HG03565 (cell line): ENCODE results near the gene PXT1.

Experiments
- ATAC-seq: cut with Tn5 transposase; IDR thresholded peaks from one replicate; pipeline ENCODE4 v1.9.1; 2021; ENCODE audit warnings: mild to moderate bottlenecking, moderate library complexity; ENCODE audit not compliant: unreplicated experiment

PXT1 gene

DNA sequence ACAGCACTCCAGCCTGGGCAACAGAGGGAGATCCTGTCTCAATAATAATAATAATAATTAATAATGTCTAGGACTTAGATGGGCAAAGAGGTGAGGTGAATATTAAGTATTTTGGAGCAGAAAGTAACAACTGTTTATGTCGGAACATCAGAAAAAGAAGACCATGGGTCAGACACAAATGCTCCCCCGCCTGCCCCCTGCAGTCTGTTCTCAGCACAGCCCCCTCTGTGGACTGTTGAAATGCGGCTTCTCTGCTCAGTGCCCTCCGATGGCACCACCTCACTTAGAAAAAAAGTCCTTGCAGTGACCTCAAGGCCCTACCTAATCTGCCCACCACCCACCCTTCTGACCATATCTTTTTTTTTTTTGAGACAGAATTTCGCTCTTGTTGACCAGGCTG, 50.0 kb downstream of the PXT1 start:
- no peak for ATAC-seq

DNA sequence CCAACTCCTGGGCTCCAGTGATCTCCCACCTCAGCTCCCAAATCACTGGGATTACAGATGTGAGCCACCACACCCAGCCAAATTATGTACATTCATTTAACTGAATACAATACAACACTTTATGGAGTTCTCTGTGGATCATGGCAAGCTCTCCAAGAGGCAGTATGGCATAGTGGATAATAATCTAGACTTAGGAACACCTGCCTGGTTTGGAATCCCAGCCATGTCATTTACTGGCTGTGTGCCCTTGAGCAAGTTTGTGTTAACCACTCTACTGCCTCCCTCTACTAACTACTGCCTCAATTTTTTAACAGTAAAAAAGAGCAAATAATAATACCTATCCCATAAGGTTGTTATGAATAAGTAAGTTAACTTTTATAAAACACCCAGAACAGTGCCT, 53.3 kb downstream of the PXT1 start:
- ATAC-seq, result no peak

DNA sequence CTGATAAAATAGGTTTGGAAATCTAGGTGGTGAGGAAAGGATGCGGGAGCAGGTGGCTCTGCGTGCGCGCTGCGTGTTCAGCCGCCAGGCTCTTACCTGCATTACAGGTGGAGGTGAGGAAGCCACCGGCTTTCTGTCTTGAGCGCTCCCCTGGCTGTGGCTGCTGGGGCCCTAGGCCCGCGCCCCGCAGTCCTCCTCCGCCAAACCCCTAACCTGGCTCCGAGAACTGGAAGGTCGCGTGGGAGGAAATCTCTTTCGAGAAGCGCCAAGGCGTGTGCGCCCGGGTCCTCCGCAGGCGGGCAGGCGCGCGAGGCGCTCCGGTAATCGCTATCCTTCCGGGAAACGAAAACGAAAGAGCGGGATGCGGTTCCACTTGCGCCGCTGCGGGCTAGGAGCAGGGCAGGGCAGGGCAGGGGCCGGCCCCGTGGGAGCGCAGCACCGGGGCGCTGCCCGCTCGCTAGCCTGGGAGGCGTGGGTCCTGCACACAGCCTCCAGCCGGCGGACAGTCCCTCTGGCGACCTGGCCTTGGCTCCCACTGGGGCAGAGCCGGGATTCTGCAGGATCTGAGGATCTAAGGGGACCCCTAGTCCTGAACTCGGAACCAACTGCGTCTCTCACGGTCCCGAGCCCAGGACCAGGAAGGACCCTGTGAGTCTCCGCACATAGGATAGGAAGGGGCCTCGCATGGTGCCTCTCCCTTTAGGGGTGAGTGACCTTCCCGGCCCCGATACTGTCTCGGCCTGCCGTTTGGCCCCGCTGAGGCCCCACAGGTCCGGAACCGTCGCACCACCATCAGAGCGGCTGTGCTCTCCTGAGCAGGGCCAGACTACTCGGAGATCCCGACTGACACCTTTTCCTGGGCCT, 55.0 kb downstream of the PXT1 start, which contains the start of gene ETV7:
Gene ETV7 (minus strand): TSS at position 230 of the 864 bp plus-strand sequence. CDS start 128 bp downstream, at position 102.
- no peak for ATAC-seq

DNA sequence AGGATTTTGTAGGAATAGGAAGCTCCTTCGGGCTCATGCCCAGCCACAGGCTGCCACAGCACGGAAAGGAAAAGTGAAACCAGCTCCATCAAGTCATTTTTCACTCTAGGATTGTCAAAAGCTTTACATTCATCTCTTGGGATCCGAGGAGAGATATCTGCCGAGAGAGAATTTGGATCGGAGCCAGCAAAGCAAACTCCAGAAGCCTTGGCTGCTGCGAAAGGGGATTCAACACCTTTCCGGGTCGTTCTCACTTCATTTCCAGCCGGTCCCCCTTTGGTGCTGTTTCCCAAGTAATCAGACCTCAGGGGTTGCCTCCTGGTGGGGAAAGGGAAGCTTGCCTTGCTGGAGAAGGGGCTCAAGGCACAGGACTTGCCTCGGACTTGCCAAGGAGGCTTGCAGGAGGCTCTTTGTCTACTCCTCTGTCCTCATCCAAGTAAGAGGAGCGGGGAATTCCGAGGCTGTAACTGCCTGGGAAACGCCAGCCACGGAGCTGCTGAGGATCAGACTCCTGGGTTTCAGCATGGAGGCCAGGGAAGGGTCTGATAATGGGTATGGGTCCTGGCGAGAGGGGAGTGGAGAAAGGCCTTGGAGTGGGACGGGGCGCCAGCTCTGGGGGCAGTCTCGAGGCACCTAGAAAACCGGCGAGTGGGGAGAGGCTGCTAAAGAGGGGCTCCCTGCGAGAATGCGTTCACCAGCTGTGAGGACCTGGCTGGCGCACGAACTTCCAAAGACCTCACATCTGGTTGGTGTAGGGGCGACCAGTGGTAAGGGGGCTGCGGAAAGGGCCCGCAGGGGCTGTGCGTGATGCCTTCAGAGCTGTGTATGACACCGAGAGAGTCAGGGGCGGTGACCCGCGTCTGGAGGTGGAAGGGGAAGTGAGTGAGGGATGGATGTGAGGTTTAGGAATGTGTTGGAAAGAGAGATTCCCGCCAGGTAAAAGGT, 55.9 kb downstream of the PXT1 start:
- ATAC-seq, result no peak

DNA sequence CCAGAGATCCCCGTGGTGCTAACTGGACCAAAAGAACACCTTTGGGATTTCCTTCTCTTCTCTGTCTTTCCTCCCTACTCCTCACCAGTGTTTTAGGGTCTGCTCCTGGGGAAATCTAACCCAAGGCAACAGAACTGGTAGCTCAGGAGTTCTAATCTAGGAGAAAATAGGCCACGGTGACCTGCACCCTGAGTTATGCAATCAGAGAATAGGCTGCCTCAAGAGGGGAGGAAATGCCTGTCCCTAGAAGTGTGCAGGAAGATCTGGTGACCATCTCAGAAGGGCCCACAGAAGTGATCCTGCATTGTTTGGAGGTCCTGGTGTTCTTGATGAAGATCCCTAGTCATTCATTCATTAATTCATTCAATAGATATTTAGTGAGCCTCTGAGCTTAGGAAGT, 58.6 kb downstream of the PXT1 start:
- no peak for ATAC-seq

DNA sequence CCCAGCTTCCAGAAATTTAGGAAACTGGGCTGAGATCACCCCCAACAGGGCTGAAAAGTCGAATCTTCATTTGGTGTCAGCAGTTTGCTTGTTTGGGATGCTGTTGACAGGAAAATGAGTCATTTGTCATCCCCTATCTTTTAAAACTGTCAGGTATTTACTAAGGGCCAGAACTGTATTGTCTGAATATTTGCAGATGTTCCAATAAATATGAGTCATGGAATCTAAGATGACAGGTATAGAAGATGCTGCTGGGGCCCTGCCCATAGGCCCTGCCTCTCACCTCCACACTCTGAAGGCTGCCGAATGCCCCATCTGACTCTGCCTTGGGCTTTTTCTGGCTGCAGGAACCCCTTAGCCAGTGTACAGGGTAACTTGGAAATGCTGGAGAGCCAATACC, 59.0 kb downstream of the PXT1 start:
- ATAC-seq, result no peak

DNA sequence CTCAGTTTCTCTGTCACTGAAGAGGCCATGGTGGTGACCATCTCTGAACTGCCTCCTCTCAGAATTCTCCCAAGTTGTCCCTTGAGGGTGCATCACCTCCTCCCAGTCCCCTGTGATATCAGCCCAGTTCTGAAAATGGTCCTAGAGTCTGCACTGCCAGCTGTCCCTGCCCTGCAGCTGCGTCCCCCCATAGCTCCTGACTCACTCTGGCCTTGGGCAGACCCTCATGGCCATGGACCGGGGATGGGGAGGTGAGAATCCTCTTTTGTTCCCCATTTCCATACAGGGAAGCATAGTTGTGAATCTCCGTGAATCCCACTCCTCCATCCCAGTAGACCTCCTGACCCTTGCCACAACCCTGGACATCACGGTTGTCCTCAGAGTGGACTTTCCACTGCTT, 59.7 kb downstream of the PXT1 start:
- ATAC-seq, result no peak

DNA sequence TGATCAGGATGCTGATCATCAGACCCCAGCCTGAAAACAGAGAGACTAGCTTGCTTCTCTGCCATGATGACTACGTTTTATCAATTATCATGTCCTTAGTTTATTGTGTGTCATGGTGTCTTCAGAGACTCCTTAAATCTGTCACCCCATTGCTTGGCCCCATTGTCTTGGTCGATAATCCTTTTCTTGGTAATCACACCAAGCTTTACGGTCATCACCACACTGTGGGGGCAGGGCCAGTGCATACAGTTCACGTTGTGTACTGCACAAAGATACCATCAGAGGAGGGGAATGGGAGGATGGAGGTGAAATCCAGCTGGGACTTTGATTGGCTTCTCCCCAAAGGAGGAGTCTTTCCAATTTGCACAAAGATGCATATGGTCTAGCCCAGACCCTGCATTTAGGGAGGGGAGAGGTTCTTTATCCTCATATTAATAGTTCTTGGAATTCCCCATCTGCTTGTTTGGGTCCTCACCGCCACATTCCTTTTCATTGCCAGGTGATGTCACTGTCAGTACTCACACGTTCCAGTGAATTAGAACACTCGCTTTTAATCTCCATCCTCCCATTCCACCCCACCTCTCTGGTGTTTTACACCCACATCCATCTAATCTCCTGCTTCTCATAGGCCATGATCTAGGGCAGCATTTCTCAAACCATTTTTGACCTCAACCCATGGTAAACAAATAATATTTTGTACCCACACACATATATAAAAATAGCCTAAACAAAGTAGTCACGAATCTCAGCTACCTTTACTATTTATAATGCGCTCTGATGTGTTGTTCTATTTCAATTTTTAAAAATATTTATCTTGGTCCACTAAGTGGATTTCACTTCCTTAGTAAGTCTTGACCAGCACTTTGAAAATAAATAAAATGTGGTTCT, 60.9 kb downstream of the PXT1 start:
- ATAC-seq, result peak; percentile 37

DNA sequence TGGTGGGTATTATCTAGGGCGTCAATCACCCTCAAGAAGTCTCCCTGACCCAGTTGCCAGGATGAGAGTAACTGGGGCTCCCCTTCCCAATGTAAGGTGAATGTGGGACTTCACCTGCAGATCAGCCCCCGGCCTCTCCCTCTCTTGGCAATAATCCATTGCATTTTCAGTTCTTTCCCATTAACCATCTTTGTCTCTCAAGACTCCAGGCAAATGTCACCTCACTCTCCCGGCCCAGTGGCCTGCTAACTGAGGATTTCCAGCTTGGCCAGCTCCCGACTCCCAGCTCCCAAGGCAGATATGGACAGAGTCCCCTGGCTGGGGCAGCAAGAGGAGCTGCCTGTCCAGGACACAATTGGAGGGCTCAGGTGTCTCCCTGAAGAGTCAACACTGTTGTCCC, 62.5 kb downstream of the PXT1 start:
- ATAC-seq, result no peak

DNA sequence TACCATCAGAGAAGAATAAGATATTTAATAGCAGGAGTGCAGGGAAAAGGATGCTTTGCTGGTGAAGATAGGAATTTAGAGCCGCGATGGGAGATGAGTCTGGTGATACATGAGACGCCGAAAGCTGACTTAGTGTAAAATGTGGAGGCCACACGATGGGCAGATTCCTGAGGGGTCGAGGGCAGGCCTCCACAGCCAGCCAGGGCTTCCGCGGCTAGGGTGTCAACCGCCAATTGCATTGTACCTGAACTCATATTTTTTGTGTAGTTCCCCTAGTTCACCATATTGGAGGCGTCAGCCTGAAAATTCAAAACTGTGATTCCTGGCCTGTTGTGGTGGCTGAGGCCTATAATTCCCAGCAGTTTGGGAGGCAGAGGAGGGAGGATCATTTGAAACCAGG, 63.7 kb downstream of the PXT1 start:
- no peak for ATAC-seq

DNA sequence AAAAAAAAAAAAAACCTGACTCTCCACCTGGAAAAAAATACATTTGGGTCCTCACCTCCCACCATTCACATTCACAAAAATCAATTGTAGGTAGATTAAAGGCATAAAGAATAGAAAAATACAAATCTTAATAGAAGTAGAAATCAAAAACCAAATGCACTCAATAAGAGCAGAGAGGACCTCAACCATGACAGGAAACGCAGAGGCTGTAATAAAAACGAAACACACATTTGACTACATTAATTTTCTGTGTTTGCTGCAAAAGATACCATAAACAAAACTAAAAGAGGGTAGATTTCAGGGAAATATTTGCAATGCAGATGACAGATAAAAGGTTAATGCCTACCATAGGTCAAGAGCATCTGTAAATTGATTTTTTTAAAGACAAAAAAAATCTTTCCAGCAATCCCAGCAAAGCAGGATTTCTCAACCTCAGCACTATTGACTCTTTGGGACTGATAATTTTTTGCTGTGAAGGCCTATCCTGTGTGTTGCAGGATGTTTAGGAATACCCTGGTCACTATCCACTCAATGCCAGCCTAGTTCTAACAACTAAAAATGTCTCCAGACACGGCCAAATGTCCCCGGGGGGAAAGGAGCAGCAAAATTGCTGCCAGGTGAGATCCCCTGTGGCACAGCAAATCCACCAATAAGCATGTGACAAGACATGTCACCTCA, 64.3 kb downstream of the PXT1 start:
- no peak for ATAC-seq

DNA sequence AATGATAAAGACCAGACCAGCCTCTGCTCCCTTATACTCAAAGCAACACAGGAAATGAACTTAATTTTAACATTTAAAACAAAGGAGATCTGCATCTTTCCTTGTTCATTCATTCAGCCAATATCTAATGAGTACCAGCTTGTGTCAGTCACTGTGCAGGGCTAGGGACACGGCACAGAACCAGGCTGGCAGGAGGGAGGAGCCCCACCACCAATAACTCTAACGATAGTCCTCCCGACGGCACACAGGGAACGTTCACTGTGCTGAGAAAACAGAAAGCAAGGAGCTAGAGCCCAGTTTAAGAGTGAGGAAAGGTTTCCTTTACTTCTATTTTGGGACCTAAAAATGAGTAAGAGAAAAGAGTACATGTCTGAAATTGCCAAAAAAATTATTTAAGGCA, 65.1 kb downstream of the PXT1 start:
- no peak for ATAC-seq

DNA sequence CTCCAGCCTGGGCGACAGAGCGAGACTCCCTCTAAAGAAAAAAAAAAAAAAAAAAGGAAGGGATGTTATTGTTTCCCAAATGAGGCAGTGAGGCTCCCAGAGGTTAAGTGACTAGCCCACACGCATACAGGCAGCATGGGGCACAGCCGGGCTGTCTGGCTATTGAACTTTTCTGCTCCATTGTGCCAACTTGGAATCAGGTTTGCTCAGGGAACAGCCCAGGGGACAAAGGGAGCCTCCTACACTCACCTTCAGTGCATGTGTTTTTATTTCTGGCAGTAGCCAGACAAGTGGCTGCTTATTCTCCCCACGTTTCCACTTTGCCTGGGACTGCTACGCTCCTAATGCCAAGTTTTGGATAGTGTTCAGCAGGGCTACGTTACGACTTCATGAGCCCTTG, 65.9 kb downstream of the PXT1 start:
- no peak for ATAC-seq

DNA sequence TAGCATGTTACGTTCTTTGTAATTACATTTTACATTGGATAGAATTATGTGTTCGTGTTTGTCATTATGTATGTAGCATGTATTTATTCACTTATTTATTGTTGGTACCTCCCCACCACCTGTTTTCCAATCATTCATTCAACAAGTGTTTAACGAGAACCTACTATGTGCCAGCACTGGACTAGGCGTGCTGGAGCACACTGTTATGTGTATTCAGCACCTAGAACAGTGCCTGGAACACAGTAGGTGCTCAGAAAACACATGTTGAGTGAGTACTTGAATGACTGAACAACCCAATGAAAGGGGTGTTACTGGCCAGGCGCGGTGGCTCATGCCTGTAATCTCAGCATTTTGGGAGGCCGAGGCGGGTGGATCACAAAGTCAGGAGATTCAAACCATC, 66.5 kb downstream of the PXT1 start:
- ATAC-seq, result no peak

DNA sequence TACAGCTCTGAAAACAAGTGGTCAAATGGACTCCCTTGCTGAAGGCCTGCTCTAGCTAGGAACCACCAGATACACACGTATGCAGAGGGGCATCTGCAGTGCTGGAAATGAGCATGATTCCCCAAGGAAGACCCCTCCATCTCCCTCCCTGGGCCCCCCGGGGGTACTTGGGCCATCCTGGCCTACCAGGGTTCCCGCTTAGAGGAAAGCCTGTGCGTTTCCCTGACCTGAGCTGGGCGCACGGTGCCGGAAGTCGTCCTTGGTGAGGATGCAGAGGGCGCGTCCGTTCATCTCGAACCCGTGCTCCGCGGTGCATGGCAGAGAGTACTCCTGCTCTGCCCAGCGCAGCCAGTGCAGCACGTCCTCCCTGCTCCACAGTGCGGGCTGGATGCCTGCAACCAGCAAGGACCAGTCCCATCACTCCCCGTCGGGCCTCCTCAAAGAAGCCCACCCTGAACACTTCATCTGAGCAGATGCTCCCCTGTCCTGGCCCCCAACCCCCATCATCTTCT, 67.0 kb downstream of the PXT1 start:
- ATAC-seq, result no peak

DNA sequence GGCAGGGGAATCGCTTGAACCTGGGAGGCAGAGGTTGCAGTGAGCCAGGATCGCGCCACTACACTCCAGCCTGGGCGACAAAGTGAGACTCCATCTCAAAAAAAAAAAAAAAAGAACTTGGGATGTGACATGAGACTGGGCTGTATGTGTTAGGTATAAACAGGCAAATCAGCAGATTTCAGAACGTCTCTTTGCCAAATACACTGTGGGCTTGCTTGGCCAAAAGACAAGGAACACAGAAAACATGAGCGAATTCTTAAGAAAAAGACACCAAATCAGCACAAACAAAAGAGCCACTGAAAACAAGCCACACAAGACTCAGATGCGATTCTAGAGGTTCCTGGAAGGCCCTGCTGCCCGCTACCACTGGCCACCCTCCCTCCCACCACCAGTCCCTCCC, 67.7 kb downstream of the PXT1 start:
- no peak for ATAC-seq

DNA sequence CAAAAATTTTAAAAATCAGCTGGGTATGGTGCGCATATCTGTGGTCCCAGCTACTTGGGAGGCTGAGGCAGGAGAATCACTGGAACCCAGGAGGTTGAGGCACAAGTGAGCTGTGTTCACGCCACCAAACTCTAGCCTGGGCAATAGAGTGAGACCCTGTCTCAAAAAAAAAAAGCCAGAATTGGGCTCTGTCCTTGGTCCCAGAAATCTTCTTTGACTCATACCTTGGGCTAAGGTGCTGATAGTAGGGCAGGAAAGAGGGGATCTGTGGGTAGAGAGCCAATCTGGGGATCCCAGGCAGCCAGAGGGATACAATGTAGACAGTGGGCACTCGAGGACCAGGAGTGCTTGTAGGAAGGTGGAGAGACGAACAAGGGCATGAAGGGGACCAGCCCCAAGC, 68.5 kb downstream of the PXT1 start:
- ATAC-seq, result no peak

DNA sequence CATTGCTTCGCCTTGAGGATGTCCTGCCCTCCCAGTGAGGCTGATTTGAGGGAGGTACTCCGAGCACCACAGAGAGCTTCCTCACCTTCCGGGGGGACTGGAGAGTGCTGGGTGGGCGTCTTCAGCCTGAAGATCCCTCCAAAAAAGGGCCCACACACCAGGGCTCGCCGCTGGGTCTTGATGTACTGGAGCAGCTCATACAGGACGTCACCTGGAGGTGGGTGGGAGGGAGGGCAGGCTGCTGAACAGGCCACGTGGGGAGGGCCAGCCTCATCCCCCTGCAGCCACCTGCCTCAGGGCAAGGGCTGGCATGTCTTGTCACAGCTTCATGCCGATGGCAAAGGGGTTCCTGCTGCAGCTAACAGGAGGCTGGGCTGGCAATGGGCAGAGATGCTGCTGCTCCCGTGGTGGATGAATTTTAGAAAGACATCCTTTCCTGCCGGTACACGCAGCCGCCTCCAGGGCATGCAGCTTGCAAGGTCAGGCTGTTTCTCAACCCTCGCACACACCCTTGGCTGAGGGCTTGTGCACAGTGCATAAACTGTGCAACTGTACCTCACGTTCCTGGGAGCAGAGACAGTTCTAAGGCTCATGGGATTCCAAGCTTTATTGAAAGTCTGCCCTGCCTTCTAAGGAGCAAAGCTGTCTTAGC, 69.2 kb downstream of the PXT1 start:
- no peak for ATAC-seq

DNA sequence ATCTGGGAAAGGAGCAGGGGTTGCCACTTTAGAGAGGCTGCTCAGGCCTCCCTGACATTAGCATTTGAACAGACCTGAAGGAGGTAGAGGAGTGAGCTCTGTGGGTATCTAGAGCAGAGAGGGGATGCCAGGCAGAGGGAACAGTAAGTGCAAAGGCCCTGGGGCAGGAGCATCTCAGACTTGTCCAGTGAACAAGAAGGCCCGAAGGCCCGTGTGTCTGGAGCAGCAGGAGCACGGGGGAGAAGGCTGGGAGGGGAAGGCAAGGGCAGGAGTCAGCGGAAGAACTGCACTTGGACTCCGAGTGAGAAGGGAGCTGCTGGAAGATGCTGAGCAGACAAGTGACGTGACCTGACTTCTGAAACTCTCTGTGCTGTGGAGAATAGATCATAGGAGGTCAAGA, 70.6 kb downstream of the PXT1 start:
- no peak for ATAC-seq

DNA sequence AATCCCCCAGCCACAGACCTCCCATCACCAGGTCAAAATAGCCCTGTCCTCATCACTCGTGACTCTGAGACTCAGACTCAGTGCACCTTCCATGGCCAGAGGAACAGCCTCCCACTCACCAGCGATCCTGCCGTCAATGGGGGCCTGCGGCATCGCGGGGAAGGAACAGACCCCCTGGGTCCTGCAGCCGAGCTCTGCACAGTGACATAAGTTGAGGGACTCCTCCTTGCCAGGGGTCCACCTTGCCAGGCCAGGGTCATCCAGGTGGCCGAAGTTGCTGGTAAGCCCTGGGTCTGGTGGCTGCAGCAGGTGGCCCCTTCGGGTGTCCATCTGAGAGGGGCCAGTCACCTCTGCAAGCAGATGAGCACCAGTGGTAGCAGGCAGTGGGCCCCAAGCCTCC, 71.4 kb downstream of the PXT1 start:
- ATAC-seq, result no peak
